ENCODE measurements around the gene SUOX. TPM values are rescaled to one million over a fixed set of nuclear protein-coding genes. Genes with fewer than 3 reads are reported as not detected.

Gene SUOX
- total RNA-seq, 1 donor from 2014 or later: 5.4 TPM

- H3K27ac ChIP-seq: peak overlapping the region; percentile 93 to 97
- H3K36me3 ChIP-seq: peaks cover 13 to 23% of the 10 kb centered on the region in 2 donors
- peak in 1 of 2 donors; percentile 70 for DNase-seq (ENCODE audit: low spot score in 2 of 2)
- intact Hi-C loops (cut with DNase I): loop anchor here (1.0 to 5.0 kb wide), 3 partner anchors 11 to 69 kb away; partner anchors contain the start of genes RPS26 and SUOX
- H3K27me3 ChIP-seq: no peaks in the 10 kb centered on the region
- H3K4me3 ChIP-seq: peak overlapping the region; percentile 78 to 98
- no peaks in the 10 kb centered on the region for H3K9me3 ChIP-seq
- no peak for TF ChIP-seq CTCF (IDR thresholded peaks at IDR 0.05)
- H3K4me1 ChIP-seq: peaks cover 0 to 2% of the 10 kb centered on the region in 2 donors
These were observed 10.8 kb downstream of the SUOX start for GRCh38 chr12:56007564-56008559.

- H3K36me3 ChIP-seq: peaks cover 0 to 10% of the 10 kb centered on the region in 2 donors
- no peaks in the 10 kb centered on the region for H3K27me3 ChIP-seq
- no peak for TF ChIP-seq CTCF (IDR thresholded peaks at IDR 0.05)
- H3K4me3 ChIP-seq: no peak overlapping the region
- H3K27ac ChIP-seq: no peak overlapping the region
- DNase-seq (ENCODE audit: low spot score in 2 of 2): no peak
- peaks cover 0 to 2% of the 10 kb centered on the region in 2 donors for H3K4me1 ChIP-seq
- H3K9me3 ChIP-seq: no peaks in the 10 kb centered on the region
- intact Hi-C loops (cut with DNase I): no loop called here
These were observed 13.1 kb downstream of the SUOX start for GRCh38 chr12:56010111-56010570.

DNA sequence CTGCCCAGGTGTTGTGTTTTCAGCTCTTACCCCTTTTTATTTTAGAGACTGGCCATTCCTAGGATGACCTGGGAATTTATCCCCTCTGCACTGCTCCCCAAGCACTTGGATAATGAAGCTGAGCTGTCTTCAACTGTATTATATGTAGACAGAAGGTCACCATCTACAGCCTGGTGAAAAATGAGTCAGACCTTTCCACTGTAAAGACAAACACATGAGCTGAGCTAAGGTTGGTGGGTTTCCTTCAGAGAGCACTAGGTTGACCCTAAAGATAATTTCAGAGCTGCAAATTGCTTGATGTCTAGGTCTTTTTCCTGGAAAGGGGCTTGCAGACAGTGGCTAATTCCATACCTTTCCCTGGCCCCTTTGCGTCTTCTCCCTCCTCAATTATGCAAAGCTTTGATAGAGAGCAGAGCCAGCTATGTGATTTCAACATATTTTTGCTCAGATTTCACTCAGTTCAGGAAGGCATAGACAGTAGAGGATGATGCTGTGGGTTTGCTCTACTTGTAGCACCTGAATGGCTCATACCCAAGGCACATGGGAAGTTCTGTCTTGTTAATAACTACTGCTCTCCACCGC, 14.5 kb downstream of the SUOX start:
- no peak for TF ChIP-seq CTCF (IDR thresholded peaks at IDR 0.05)
- Histone ChIP-seq H3K36me3 (peaks cover 0 to 10% of the 10 kb centered on the region in 2 donors), H3K9me3 (no peaks in the 10 kb centered on the region), H3K4me3 (no peak overlapping the region), H3K4me1 (peaks cover 0 to 2% of the 10 kb centered on the region in 2 donors), H3K27me3 (no peaks in the 10 kb centered on the region), H3K27ac (no peak overlapping the region)
- intact Hi-C loops (cut with DNase I): no loop called here
- DNase-seq (ENCODE audit: low spot score in 2 of 2): no peak

DNA sequence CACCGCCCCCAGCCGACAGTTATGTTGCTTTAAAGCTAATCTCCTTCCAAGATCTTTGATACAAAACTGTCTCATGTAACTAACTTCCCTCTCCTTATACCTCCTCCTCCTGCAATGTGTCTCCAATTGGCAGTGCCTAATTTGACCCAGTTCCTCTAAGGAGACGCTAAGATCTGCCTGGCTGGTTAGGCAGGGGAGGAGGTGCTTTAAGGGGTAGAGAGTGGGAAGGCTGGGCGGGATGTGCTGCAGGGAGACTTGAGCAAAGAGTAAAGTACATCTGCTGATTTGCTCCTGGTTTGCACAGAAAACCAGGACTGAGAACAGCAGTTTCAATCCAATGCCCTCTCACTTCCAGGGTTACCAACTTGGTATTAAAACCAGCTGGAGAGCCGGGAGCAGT, 16.4 kb downstream of the SUOX start:
- no peak for DNase-seq (ENCODE audit: low spot score in 2 of 2)
- H3K4me3 ChIP-seq: no peak overlapping the region
- intact Hi-C loops (cut with DNase I): no loop called here
- no peak for TF ChIP-seq CTCF (IDR thresholded peaks at IDR 0.05)
- no peak overlapping the region for H3K27ac ChIP-seq
- H3K9me3 ChIP-seq: no peaks in the 10 kb centered on the region
- H3K27me3 ChIP-seq: no peaks in the 10 kb centered on the region
- peaks cover 0 to 12% of the 10 kb centered on the region in 2 donors for H3K36me3 ChIP-seq
- no peaks in the 10 kb centered on the region for H3K4me1 ChIP-seq

DNA sequence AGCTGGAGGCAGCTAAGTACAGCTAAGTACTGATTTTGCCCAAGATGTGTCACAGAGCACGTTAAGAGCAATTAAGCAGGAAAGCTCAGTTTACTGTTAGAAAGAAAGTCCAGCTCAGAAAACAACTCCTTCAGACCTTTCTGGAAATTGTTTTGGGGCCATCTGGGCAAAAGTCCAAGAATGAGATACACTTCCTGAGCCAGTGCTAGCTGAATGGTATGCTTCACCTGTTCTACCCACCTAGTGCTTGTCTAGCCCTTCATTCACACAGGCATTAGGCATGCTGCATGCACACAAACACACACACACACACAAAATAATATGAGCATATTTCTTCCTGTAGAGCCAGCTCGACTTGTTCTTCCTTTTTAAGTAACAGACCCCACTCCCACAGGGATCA, 17.1 kb downstream of the SUOX start:
- Histone ChIP-seq H3K27me3 (no peaks in the 10 kb centered on the region), H3K36me3 (peaks cover 0 to 19% of the 10 kb centered on the region in 2 donors), H3K4me1 (no peaks in the 10 kb centered on the region), H3K4me3 (no peak overlapping the region), H3K27ac (no peak overlapping the region), H3K9me3 (no peaks in the 10 kb centered on the region)
- DNase-seq (ENCODE audit: low spot score in 2 of 2): no peak
- no peak for TF ChIP-seq CTCF (IDR thresholded peaks at IDR 0.05)
- intact Hi-C loops (cut with DNase I): no loop called here

All from ascending aorta (tissue), 2 donors.